Ureter (tissue), 1 donor: ENCODE results near the gene E2F7. TPM values are rescaled to one million over a fixed set of nuclear protein-coding genes. Genes with fewer than 3 reads are reported as not detected.

ENCODE experiments used
- total RNA-seq: library from RNA; stranded (reverse); gene quantifications from one replicate; pipeline ENCODE4 v1.2.4, GENCODE V29; 2023
- donor health status: DM: yes; HTN: yes; CAD: no.

E2F7 gene
- total RNA-seq, 1 donor from 2014 or later: 1.7 TPM

Other genes with a start within 250 kb of the E2F7 start
- 41.7 TPM for gene CSRP2, start 186.6 kb downstream of the E2F7 start, total RNA-seq